ENCODE measurements around the gene HLA-DRB1.

DNA sequence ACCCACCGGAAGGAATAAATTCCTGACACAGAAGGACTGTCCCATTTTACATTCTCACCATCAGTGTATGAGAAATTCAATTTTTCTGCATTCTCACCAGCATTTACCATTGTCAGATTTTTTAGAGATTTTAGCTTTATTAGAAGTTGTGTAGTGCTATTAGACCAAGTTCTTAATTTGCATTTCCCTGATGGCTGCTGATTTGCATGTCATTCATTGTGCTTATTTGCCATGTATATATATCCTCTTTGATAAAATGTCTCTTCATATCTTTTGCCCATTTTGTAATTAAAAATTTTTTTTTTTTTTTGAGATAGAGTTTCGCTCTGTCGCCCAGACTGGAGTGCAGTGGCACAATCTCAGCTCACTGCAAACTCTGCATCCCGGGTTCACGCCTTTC is 49.8 kb downstream of the HLA-DRB1 start:
- TF ChIP-seq, protein P1, sequence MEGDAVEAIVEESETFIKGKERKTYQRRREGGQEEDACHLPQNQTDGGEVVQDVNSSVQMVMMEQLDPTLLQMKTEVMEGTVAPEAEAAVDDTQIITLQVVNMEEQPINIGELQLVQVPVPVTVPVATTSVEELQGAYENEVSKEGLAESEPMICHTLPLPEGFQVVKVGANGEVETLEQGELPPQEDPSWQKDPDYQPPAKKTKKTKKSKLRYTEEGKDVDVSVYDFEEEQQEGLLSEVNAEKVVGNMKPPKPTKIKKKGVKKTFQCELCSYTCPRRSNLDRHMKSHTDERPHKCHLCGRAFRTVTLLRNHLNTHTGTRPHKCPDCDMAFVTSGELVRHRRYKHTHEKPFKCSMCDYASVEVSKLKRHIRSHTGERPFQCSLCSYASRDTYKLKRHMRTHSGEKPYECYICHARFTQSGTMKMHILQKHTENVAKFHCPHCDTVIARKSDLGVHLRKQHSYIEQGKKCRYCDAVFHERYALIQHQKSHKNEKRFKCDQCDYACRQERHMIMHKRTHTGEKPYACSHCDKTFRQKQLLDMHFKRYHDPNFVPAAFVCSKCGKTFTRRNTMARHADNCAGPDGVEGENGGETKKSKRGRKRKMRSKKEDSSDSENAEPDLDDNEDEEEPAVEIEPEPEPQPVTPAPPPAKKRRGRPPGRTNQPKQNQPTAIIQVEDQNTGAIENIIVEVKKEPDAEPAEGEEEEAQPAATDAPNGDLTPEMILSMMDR (IDR thresholded peaks at IDR 0.05; ENCODE audit: low read depth, low read length) = no peak
- no peak for TF ChIP-seq EZH2phosphoT487 (IDR thresholded peaks at IDR 0.05; ENCODE audit: low read depth)

All from OCI-LY3 (cell line).